22Rv1 (cell line): ENCODE measurements around the gene DENND5A.

Experiments used
- H3K27ac ChIP-seq: fragments of 450-650 bp; 2 replicates; pipeline ENCODE4 v1.5.1; 2017
- CTCF ChIP-seq: fragments of 450-650 bp; IDR thresholded peaks from 2 replicates; pipeline ENCODE4 v1.5.1; 2017; ENCODE audit warnings: mild to moderate bottlenecking
- ZFX ChIP-seq: fragments of 450-650 bp; IDR thresholded peaks from 2 replicates; pipeline ENCODE4 v1.6.1; 2017; ENCODE audit warnings: antibody characterized with exemption, borderline replicate concordance

Gene DENND5A

DNA sequence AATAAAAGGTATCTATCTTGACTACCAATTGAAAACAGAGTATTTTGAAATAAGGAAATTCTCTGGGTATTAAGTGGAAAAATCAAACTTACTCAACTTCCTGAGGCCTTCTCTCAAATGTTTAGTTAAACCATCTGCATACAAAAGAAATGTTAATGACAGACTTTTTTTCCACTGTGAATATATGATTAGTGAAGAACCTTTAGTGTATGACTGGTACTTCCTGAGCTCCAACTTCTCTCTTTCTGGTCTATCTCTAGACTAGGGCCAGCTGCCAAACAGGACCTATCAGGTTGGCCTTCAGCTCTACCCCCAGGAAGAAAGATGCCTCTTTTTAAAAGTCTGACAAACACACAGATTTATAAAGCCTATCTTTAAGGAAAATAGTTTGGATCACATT, 105.0 kb downstream of the DENND5A start:
- no peak for TF ChIP-seq CTCF
- TF ChIP-seq ZFX, result no peak
- no peak overlapping the region for H3K27ac ChIP-seq

DNA sequence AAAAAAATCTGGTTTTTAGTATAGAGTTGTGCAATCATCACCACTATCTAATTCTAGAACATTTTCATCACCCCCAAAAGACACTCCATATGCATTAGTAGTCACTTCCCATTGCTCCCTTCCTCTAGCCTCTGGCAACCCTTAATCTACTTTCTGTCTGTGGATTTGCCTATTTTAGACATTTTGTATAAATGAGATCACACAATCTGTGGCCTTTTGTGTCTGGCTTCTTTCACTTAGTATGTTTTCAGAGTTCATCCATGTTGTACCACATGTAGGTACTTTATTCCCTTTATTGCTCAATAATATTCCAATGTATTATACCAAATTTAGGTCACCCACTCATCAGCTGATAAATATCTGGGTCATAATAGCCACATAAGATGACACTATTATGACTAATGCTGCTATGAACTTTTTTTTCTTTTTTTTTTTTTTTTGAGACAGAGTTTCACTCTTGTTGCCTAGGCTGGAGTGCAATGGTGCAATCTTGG, 106.2 kb downstream of the DENND5A start:
- H3K27ac ChIP-seq, result no peak overlapping the region
- TF ChIP-seq CTCF (no peak), ZFX (no peak)

- TF ChIP-seq ZFX (no peak), CTCF (no peak)
- no peak overlapping the region for H3K27ac ChIP-seq
Measured at GRCh38 chr11:9155930-9156329, 109.2 kb downstream of the DENND5A start.

DNA sequence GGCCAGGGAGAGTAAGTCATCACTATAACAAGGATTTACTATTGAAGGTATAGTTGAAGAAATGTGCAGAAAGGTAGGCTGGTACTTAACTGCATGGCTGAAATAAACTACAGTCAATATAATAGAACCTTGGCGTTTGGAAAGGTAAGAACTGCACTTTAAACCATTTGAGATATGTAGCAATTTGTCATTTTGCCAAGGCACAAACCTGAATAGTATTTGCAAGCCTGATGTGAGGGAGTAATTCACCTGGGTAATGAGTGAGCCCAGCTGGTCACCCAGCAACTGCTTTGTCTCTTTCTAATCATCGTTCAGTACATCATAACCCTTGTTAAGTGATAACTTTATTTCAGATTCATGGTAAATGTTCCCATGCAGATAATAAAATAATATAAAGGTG, 111.5 kb downstream of the DENND5A start:
- no peak overlapping the region for H3K27ac ChIP-seq
- no peak for TF ChIP-seq CTCF
- TF ChIP-seq ZFX, result no peak

GRCh38 chr11:9151631-9152030, 113.5 kb downstream of the DENND5A start:
- TF ChIP-seq CTCF (no peak), ZFX (no peak)
- no peak overlapping the region for H3K27ac ChIP-seq

GRCh38 chr11:9150926-9151325, 114.2 kb downstream of the DENND5A start:
- no peak for TF ChIP-seq ZFX
- no peak for TF ChIP-seq CTCF
- no peak overlapping the region for H3K27ac ChIP-seq

DNA sequence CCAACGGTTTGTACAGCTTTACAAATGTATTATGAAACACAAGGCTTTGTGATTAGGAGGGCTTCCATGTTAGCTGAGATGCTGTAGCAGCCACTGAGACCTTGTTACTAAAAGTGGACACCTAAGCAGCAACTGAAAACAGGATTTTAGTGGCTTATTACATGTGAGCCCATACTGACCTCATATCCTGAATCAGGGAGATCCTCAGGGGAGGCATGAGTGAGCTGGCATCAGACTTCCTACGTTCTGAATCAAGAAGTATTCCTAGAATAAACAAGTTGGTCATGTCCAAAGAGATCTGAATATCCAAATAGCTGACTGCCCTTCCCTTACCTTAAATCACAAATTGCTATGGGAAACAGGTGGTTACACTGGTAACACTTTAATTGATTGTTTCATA, 114.6 kb downstream of the DENND5A start:
- no peak for TF ChIP-seq CTCF
- no peak for TF ChIP-seq ZFX

More for the DNA sequence above, 114.6 kb downstream of the DENND5A start:
- no peak overlapping the region for H3K27ac ChIP-seq
